H9 (cell line): Measurements from ENCODE around the gene CCK. TPM values are rescaled to one million over a fixed set of nuclear protein-coding genes. Genes with fewer than 3 reads are reported as not detected.

Experiments
- DNase-seq: peaks from one replicate; pipeline ENCODE4 v3.0.0-alpha.2; 2017
- H2AFZ ChIP-seq: one replicate; pipeline ENCODE4 v1.6.1; 2013; ENCODE audit warnings: mild to moderate bottlenecking, low read length, control low read depth, moderate library complexity
- H2AK5ac ChIP-seq: 2 replicates; pipeline ENCODE4 v1.6.1; 2013; ENCODE audit warnings: low read length, control low read depth, mixed read lengths; ENCODE audit not compliant: insufficient read length
- H2BK120ac ChIP-seq: one replicate; pipeline ENCODE4 v1.6.1; 2013; ENCODE audit warnings: low read depth, mild to moderate bottlenecking, low read length, control low read depth, inconsistent platforms; ENCODE audit not compliant: poor library complexity, severe bottlenecking
- H2BK12ac ChIP-seq: 2 replicates; pipeline ENCODE4 v1.6.1; 2013; ENCODE audit warnings: low read length, control low read depth, mixed read lengths, low read depth; ENCODE audit not compliant: insufficient read length
- H2BK15ac ChIP-seq: 2 replicates; pipeline ENCODE4 v1.6.1; 2013; ENCODE audit warnings: low read depth, low read length, control low read depth
- H2BK20ac ChIP-seq: one replicate; pipeline ENCODE4 v1.6.1; 2013; ENCODE audit warnings: low read depth, mild to moderate bottlenecking, low read length, control low read depth, inconsistent platforms; ENCODE audit not compliant: poor library complexity, severe bottlenecking
- H2BK5ac ChIP-seq: 2 replicates; pipeline ENCODE4 v1.6.1; 2013; ENCODE audit warnings: low read length, control low read depth, mixed read lengths; ENCODE audit not compliant: insufficient read length
- H3K14ac ChIP-seq: 2 replicates; pipeline ENCODE4 v1.6.1; 2013; ENCODE audit warnings: low read length, control low read depth; ENCODE audit not compliant: insufficient read depth
- H3K18ac ChIP-seq: 2 replicates; pipeline ENCODE4 v1.6.1; 2013; ENCODE audit warnings: low read depth, mild to moderate bottlenecking, mixed read lengths, low read length, control low read depth; ENCODE audit not compliant: insufficient read length
- H3K23ac ChIP-seq: 2 replicates; pipeline ENCODE4 v1.6.1; 2013; ENCODE audit warnings: low read length, control low read depth, mixed read lengths, low read depth; ENCODE audit not compliant: insufficient read length
- H3K23me2 ChIP-seq: 2 replicates; pipeline ENCODE4 v1.6.1; 2013; ENCODE audit warnings: low read depth, mild to moderate bottlenecking, mixed read lengths, low read length, control low read depth; ENCODE audit not compliant: insufficient read length, poor library complexity, severe bottlenecking
- H3K27ac ChIP-seq: 2 replicates; pipeline ENCODE4 v1.5.1; 2013; ENCODE audit warnings: low read length, control low read depth, mixed read lengths, low read depth; ENCODE audit not compliant: insufficient read length
- H3K27me3 ChIP-seq: 2 replicates; pipeline ENCODE4 v1.6.1; 2013; ENCODE audit warnings: low read length, control low read depth, inconsistent platforms; ENCODE audit not compliant: insufficient read depth
- H3K4ac ChIP-seq: 2 replicates; pipeline ENCODE4 v1.6.1; 2013; ENCODE audit warnings: low read depth, mild to moderate bottlenecking, control low read depth, inconsistent platforms, low read length, moderate library complexity
- H3K4me1 ChIP-seq: 2 replicates; pipeline ENCODE4 v1.6.1; 2013; ENCODE audit warnings: low read length, control low read depth, inconsistent platforms; ENCODE audit not compliant: insufficient read depth
- H3K4me2 ChIP-seq: 2 replicates; pipeline ENCODE4 v1.6.1; 2013; ENCODE audit warnings: low read length, control low read depth, mixed read lengths; ENCODE audit not compliant: insufficient read length, insufficient read depth
- H3K56ac ChIP-seq: 2 replicates; pipeline ENCODE4 v1.6.1; 2013; ENCODE audit warnings: low read depth, mild to moderate bottlenecking, mixed read lengths, low read length, control low read depth; ENCODE audit not compliant: insufficient read length
- H3K79me1 ChIP-seq: 2 replicates; pipeline ENCODE4 v1.6.1; 2013; ENCODE audit warnings: low read depth, mild to moderate bottlenecking, moderate library complexity, low read length, control low read depth, inconsistent platforms; ENCODE audit not compliant: insufficient read depth, poor library complexity, severe bottlenecking
- H3K79me2 ChIP-seq: 2 replicates; pipeline ENCODE4 v1.6.1; 2013; ENCODE audit warnings: low read length, control low read depth, inconsistent platforms; ENCODE audit not compliant: insufficient read depth
- H3K9ac ChIP-seq: 2 replicates; pipeline ENCODE4 v1.6.1; 2013; ENCODE audit warnings: low read length, control low read depth, mixed read lengths; ENCODE audit not compliant: insufficient read length; ENCODE audit errors: extremely low read depth
- H3K9me3 ChIP-seq: one replicate; pipeline ENCODE4 v1.6.1; 2013; ENCODE audit warnings: low read depth, low read length, inconsistent platforms; ENCODE audit not compliant: control insufficient read depth
- H3T11ph ChIP-seq: one replicate; pipeline ENCODE4 v1.6.1; 2013; ENCODE audit warnings: mild to moderate bottlenecking, low read length, control low read depth, inconsistent platforms
- H4K20me1 ChIP-seq: one replicate; pipeline ENCODE4 v1.6.1; 2013; ENCODE audit not compliant: control insufficient read depth, insufficient read length, insufficient read depth
- H4K5ac ChIP-seq: 2 replicates; pipeline ENCODE4 v1.6.1; 2013; ENCODE audit warnings: low read depth, mild to moderate bottlenecking, mixed read lengths, low read length, control low read depth; ENCODE audit not compliant: insufficient read length
- H4K8ac ChIP-seq: replicated peaks from 2 replicates; pipeline ENCODE4 v1.6.1; 2013; ENCODE audit warnings: low read length, control low read depth, mixed read lengths, low read depth; ENCODE audit not compliant: insufficient read length
- H4K91ac ChIP-seq: 2 replicates; pipeline ENCODE4 v1.6.1; 2013; ENCODE audit warnings: low read depth, mild to moderate bottlenecking, moderate library complexity, mixed read lengths, low read length, control low read depth; ENCODE audit not compliant: insufficient read length
- H3K27ac Mint-ChIP-seq, 3 experiments: 2 replicates in 2 of 3; 3 replicates in 1 of 3; pipeline ENCODE4 v1.8.0; 2020 to 2021; ENCODE audit warnings: mixed read lengths in 3 of 3, mild to moderate bottlenecking in 1 of 3, moderate library complexity in 1 of 3
- H3K27me3 Mint-ChIP-seq: 2 replicates; pipeline ENCODE4 v1.8.0; 2021; ENCODE audit warnings: low read depth, mild to moderate bottlenecking, moderate library complexity, mixed read lengths
- H3K36me3 Mint-ChIP-seq, 3 experiments: 2 replicates in 2 of 3; 3 replicates in 1 of 3; pipeline ENCODE4 v1.8.0; 2020 to 2021; ENCODE audit warnings: low read depth in 3 of 3, mixed read lengths in 3 of 3; ENCODE audit not compliant: insufficient read depth in 1 of 3
- H3K4me1 Mint-ChIP-seq, 2 experiments: 2 replicates each; pipeline ENCODE4 v1.8.0; 2020; ENCODE audit warnings: mixed read lengths in 2 of 2
- H3K4me3 Mint-ChIP-seq, 2 experiments: 2 replicates in 1 of 2; 3 replicates in 1 of 2; pipeline ENCODE4 v1.8.0; 2020 to 2021; ENCODE audit warnings: mild to moderate bottlenecking in 2 of 2, mixed read lengths in 2 of 2, moderate library complexity in 1 of 2
- H3K9me3 Mint-ChIP-seq, 2 experiments: 2 replicates in 1 of 2; 3 replicates in 1 of 2; pipeline ENCODE4 v1.8.0; 2020; ENCODE audit warnings: mild to moderate bottlenecking in 2 of 2, mixed read lengths in 2 of 2, moderate library complexity in 1 of 2
- CTCF ChIP-seq: fragments of 200-600 bp; sonication (generic); conservative IDR thresholded peaks from 3 replicates; pipeline ENCODE4 v1.8.0; 2021; ENCODE audit warnings: antibody characterized with exemption, mild to moderate bottlenecking
- WGBS: extraction: QIAGEN DNeasy Blood & Tissue Kit; methylation state at CpG from one replicate; pipeline ENCODE4 v1.1.7; 2013; ENCODE audit warnings: missing lambda C conversion rate, low lambda C conversion rate, mixed read lengths; ENCODE audit not compliant: insufficient read length; ENCODE audit errors: extremely low coverage; 5-methylcytosine and 5-hydroxymethylcytosine counted together
- total RNA-seq: library from RNA; stranded (reverse); gene quantifications from 2 replicates; pipeline ENCODE4 v1.2.1, GENCODE V29; 2021

The CCK gene
- total RNA-seq, 1 experiment from 2014 or later, result 0.37 TPM

- Histone ChIP-seq H4K20me1 (no peaks in the 10 kb centered on the region), H3K79me1 (no peaks in the 10 kb centered on the region)
- peaks cover 21% of the 10 kb centered on the region for H3K27me3 Mint-ChIP-seq
Measured at GRCh38 chr3:42254566-42254965, 11.4 kb downstream of the CCK start.

More at GRCh38 chr3:42254566-42254965, 11.4 kb downstream of the CCK start:
- H3K36me3 Mint-ChIP-seq, result no peaks in the 10 kb centered on the region; a peak in 1 of 7 replicates
- Histone ChIP-seq H3K14ac (no peak overlapping the region), H3K18ac (no peak overlapping the region), H3K23ac (no peak overlapping the region), H2BK15ac (no peak overlapping the region), H3K9me3 (no peaks in the 10 kb centered on the region), H4K91ac (no peak overlapping the region), H3K27me3 (no peaks in the 10 kb centered on the region), H3T11ph (no peak overlapping the region), H2BK20ac (no peak overlapping the region), H2BK5ac (no peak overlapping the region), H3K9ac (no peak overlapping the region), H3K4me2 (no peak overlapping the region), H3K79me2 (no peaks in the 10 kb centered on the region), H3K23me2 (no peaks in the 10 kb centered on the region), H2AK5ac (no peak overlapping the region), H2BK12ac (no peak overlapping the region), H3K4me1 (no peaks in the 10 kb centered on the region), H3K27ac (no peak overlapping the region), H2BK120ac (no peak overlapping the region), H4K5ac (no peak overlapping the region), H3K56ac (no peak overlapping the region), H4K8ac (no peak overlapping the region), H2AFZ (no peak overlapping the region), H3K4ac (no peak overlapping the region)
- TF ChIP-seq CTCF, result no peak
- no peak for DNase-seq
- H3K27ac Mint-ChIP-seq, result no peak overlapping the region
- no peaks in the 10 kb centered on the region; a peak in 1 of 5 replicates for H3K9me3 Mint-ChIP-seq
- H3K4me1 Mint-ChIP-seq, result peaks cover 6 to 8% of the 10 kb centered on the region in 2 experiments; a peak in 3 of 4 replicates
- H3K4me3 Mint-ChIP-seq, result no peak overlapping the region
- no CpG with 5 or more reads among the region's 3 CpGs for WGBS
